ENCODE data around the gene SLC29A2. TPM values are rescaled to one million over a fixed set of nuclear protein-coding genes. Genes with fewer than 3 reads are reported as not detected.

The SLC29A2 gene
- total RNA-seq, 1 donor from 2014 or later, result 4.2 TPM

DNA sequence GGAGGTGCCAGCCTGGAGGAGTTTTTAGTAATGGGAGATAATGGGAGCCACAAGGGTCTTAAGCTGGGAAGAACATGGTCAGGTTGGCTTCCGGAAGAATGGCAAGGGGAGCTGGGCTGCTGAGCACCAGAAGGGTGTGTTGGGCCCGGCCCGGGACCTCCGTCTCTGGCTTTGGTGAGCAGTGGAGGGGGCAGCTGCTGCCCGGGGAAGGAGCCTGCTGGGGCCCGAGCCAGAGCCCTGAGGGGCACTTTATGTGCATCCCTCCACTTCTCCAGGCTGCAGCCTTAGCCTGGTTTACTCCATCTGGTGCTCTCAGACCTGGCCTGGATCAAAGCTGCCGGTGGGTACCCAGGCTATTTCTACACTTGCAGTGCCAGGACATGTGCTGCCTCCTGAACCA lies 40.5 kb upstream of the SLC29A2 start:
- Histone ChIP-seq H3K4me1 (ENCODE audit: control insufficient read depth in 3 of 3, insufficient read depth in 3 of 3, low read length in 3 of 3) (peaks cover 0 to 9% (median 5%) of the 10 kb centered on the region in 3 donors), H3K9me3 (ENCODE audit: control insufficient read depth in 3 of 3, low read length in 3 of 3) (no peaks in the 10 kb centered on the region), H3K4me3 (ENCODE audit: low read length in 3 of 3) (no peak overlapping the region), H3K27me3 (ENCODE audit: control insufficient read depth in 3 of 3, insufficient read depth in 3 of 3, low read length in 3 of 3) (peaks cover 11 to 28% (median 18%) of the 10 kb centered on the region in 3 donors), H3K36me3 (ENCODE audit: control insufficient read depth in 3 of 3, insufficient read depth in 3 of 3, low read length in 3 of 3) (no peaks in the 10 kb centered on the region), H3K9ac (ENCODE audit: low read depth in 1 of 3, low read length in 3 of 3) (no peak overlapping the region), H3K27ac (ENCODE audit: low read depth, low read length) (no peak overlapping the region)

- Histone ChIP-seq H3K9me3 (ENCODE audit: control insufficient read depth in 3 of 3, low read length in 3 of 3) (no peaks in the 10 kb centered on the region), H3K27ac (ENCODE audit: low read depth, low read length) (no peak overlapping the region), H3K36me3 (ENCODE audit: control insufficient read depth in 3 of 3, insufficient read depth in 3 of 3, low read length in 3 of 3) (no peaks in the 10 kb centered on the region), H3K27me3 (ENCODE audit: control insufficient read depth in 3 of 3, insufficient read depth in 3 of 3, low read length in 3 of 3) (peaks cover 11 to 26% (median 18%) of the 10 kb centered on the region in 3 donors), H3K9ac (ENCODE audit: low read depth in 1 of 3, low read length in 3 of 3) (no peak overlapping the region), H3K4me1 (ENCODE audit: control insufficient read depth in 3 of 3, insufficient read depth in 3 of 3, low read length in 3 of 3) (peaks cover 0 to 9% (median 5%) of the 10 kb centered on the region in 3 donors), H3K4me3 (ENCODE audit: low read length in 3 of 3) (no peak overlapping the region)
These were observed 39.8 kb upstream of the SLC29A2 start for GRCh38 chr11:66411323-66411722.

GRCh38 chr11:66410191-66410590 lies 38.6 kb upstream of the SLC29A2 start:
- H3K9me3 ChIP-seq (ENCODE audit: control insufficient read depth in 3 of 3, low read length in 3 of 3), result no peaks in the 10 kb centered on the region
- H3K27me3 ChIP-seq (ENCODE audit: control insufficient read depth in 3 of 3, insufficient read depth in 3 of 3, low read length in 3 of 3), result peaks cover 15 to 33% (median 18%) of the 10 kb centered on the region in 3 donors
- peaks cover 0 to 9% (median 5%) of the 10 kb centered on the region in 3 donors for H3K4me1 ChIP-seq (ENCODE audit: control insufficient read depth in 3 of 3, insufficient read depth in 3 of 3, low read length in 3 of 3)
- H3K9ac ChIP-seq (ENCODE audit: low read depth in 1 of 3, low read length in 3 of 3), result no peak overlapping the region
- H3K27ac ChIP-seq (ENCODE audit: low read depth, low read length), result no peak overlapping the region
- H3K4me3 ChIP-seq (ENCODE audit: low read length in 3 of 3), result no peak overlapping the region
- no peaks in the 10 kb centered on the region for H3K36me3 ChIP-seq (ENCODE audit: control insufficient read depth in 3 of 3, insufficient read depth in 3 of 3, low read length in 3 of 3)

- H3K4me1 ChIP-seq (ENCODE audit: control insufficient read depth in 3 of 3, insufficient read depth in 3 of 3, low read length in 3 of 3), result peaks cover 0 to 9% (median 5%) of the 10 kb centered on the region in 3 donors
- H3K9me3 ChIP-seq (ENCODE audit: control insufficient read depth in 3 of 3, low read length in 3 of 3), result no peaks in the 10 kb centered on the region
- H3K27ac ChIP-seq (ENCODE audit: low read depth, low read length), result no peak overlapping the region
- H3K4me3 ChIP-seq (ENCODE audit: low read length in 3 of 3), result no peak overlapping the region
- H3K9ac ChIP-seq (ENCODE audit: low read depth in 1 of 3, low read length in 3 of 3), result no peak overlapping the region
- H3K36me3 ChIP-seq (ENCODE audit: control insufficient read depth in 3 of 3, insufficient read depth in 3 of 3, low read length in 3 of 3), result no peaks in the 10 kb centered on the region
- peaks cover 12 to 30% (median 16%) of the 10 kb centered on the region in 3 donors for H3K27me3 ChIP-seq (ENCODE audit: control insufficient read depth in 3 of 3, insufficient read depth in 3 of 3, low read length in 3 of 3)
These were observed 37.7 kb upstream of the SLC29A2 start for GRCh38 chr11:66409226-66409625.

- Histone ChIP-seq H3K9me3 (ENCODE audit: control insufficient read depth in 3 of 3, low read length in 3 of 3) (no peaks in the 10 kb centered on the region), H3K9ac (ENCODE audit: low read depth in 1 of 3, low read length in 3 of 3) (no peak overlapping the region), H3K27me3 (ENCODE audit: control insufficient read depth in 3 of 3, insufficient read depth in 3 of 3, low read length in 3 of 3) (peaks cover 8 to 33% (median 15%) of the 10 kb centered on the region in 3 donors), H3K27ac (ENCODE audit: low read depth, low read length) (no peak overlapping the region), H3K36me3 (ENCODE audit: control insufficient read depth in 3 of 3, insufficient read depth in 3 of 3, low read length in 3 of 3) (no peaks in the 10 kb centered on the region), H3K4me1 (ENCODE audit: control insufficient read depth in 3 of 3, insufficient read depth in 3 of 3, low read length in 3 of 3) (peaks cover 0 to 8% (median 5%) of the 10 kb centered on the region in 3 donors), H3K4me3 (ENCODE audit: low read length in 3 of 3) (peak overlapping the region in 1 of 3 donors; percentile 49)
These were observed 37.1 kb upstream of the SLC29A2 start for GRCh38 chr11:66408488-66409214.

DNA sequence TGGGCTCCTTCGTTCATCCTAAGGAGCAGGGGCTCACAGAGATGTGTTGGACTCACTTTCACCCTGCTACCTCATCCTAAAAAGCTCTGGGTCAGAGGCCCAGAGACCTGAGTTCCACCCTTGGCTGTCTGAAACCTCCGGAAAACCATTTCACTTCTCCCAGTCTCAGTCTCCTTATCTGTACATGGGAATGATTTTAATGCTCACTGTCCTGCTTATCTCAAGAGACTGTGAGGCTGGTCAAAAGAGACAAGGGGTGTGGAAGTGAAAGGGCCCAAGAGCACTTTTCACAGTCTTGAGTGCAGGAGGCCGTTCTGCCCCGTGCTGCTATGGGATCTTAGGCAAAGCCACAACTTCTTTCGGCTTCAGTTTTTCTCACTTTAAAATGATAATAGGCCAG lies 36.1 kb upstream of the SLC29A2 start:
- H3K27ac ChIP-seq (ENCODE audit: low read depth, low read length), result no peak overlapping the region
- no peak overlapping the region for H3K9ac ChIP-seq (ENCODE audit: low read depth in 1 of 3, low read length in 3 of 3)
- no peaks in the 10 kb centered on the region for H3K9me3 ChIP-seq (ENCODE audit: control insufficient read depth in 3 of 3, low read length in 3 of 3)
- peaks cover 12 to 36% (median 20%) of the 10 kb centered on the region in 3 donors for H3K27me3 ChIP-seq (ENCODE audit: control insufficient read depth in 3 of 3, insufficient read depth in 3 of 3, low read length in 3 of 3)
- peaks cover 0 to 5% (median 5%) of the 10 kb centered on the region in 3 donors for H3K4me1 ChIP-seq (ENCODE audit: control insufficient read depth in 3 of 3, insufficient read depth in 3 of 3, low read length in 3 of 3)
- H3K36me3 ChIP-seq (ENCODE audit: control insufficient read depth in 3 of 3, insufficient read depth in 3 of 3, low read length in 3 of 3), result no peaks in the 10 kb centered on the region
- no peak overlapping the region for H3K4me3 ChIP-seq (ENCODE audit: low read length in 3 of 3)

- H3K9ac ChIP-seq (ENCODE audit: low read depth in 1 of 3, low read length in 3 of 3), result no peak overlapping the region
- H3K4me1 ChIP-seq (ENCODE audit: control insufficient read depth in 3 of 3, insufficient read depth in 3 of 3, low read length in 3 of 3), result peaks cover 0 to 1% (median 0%) of the 10 kb centered on the region in 3 donors
- no peak overlapping the region for H3K27ac ChIP-seq (ENCODE audit: low read depth, low read length)
- H3K4me3 ChIP-seq (ENCODE audit: low read length in 3 of 3), result no peak overlapping the region
- no peaks in the 10 kb centered on the region for H3K36me3 ChIP-seq (ENCODE audit: control insufficient read depth in 3 of 3, insufficient read depth in 3 of 3, low read length in 3 of 3)
- H3K27me3 ChIP-seq (ENCODE audit: control insufficient read depth in 3 of 3, insufficient read depth in 3 of 3, low read length in 3 of 3), result peaks cover 0 to 3% (median 3%) of the 10 kb centered on the region in 3 donors
- no peaks in the 10 kb centered on the region for H3K9me3 ChIP-seq (ENCODE audit: control insufficient read depth in 3 of 3, low read length in 3 of 3)
These were observed 22.4 kb upstream of the SLC29A2 start for GRCh38 chr11:66393954-66394353.

DNA sequence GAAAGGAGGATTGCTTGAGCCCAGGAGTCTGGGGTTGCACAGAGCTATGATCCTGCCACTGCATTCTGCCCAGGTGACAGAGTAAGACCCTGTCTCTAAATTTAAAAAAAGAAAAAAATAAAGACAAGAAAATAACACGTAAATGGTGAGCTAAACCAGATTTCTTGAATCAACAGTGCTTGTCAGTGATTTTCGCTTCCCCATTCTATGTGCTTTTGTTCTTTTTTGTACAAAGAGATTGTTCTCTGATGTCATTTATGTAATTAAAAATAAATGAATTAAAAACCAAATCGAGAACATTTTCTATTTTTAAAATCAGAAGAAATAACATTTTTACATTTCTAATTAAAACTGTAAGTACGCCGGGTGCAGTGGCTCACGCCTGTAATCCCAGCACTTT lies 19.8 kb upstream of the SLC29A2 start:
- no peak overlapping the region for H3K9ac ChIP-seq (ENCODE audit: low read depth in 1 of 3, low read length in 3 of 3)
- H3K4me3 ChIP-seq (ENCODE audit: low read length in 3 of 3), result no peak overlapping the region
- H3K36me3 ChIP-seq (ENCODE audit: control insufficient read depth in 3 of 3, insufficient read depth in 3 of 3, low read length in 3 of 3), result no peaks in the 10 kb centered on the region
- H3K4me1 ChIP-seq (ENCODE audit: control insufficient read depth in 3 of 3, insufficient read depth in 3 of 3, low read length in 3 of 3), result peaks cover 4 to 8% (median 5%) of the 10 kb centered on the region in 3 donors
- H3K27ac ChIP-seq (ENCODE audit: low read depth, low read length), result no peak overlapping the region
- H3K9me3 ChIP-seq (ENCODE audit: control insufficient read depth in 3 of 3, low read length in 3 of 3), result no peaks in the 10 kb centered on the region
- peaks cover 0 to 3% (median 3%) of the 10 kb centered on the region in 3 donors for H3K27me3 ChIP-seq (ENCODE audit: control insufficient read depth in 3 of 3, insufficient read depth in 3 of 3, low read length in 3 of 3)

GRCh38 chr11:66388780-66389386 lies 17.3 kb upstream of the SLC29A2 start:
- H3K36me3 ChIP-seq (ENCODE audit: control insufficient read depth in 3 of 3, insufficient read depth in 3 of 3, low read length in 3 of 3), result no peaks in the 10 kb centered on the region
- H3K27me3 ChIP-seq (ENCODE audit: control insufficient read depth in 3 of 3, insufficient read depth in 3 of 3, low read length in 3 of 3), result no peaks in the 10 kb centered on the region
- peaks cover 8 to 9% (median 8%) of the 10 kb centered on the region in 3 donors for H3K4me1 ChIP-seq (ENCODE audit: control insufficient read depth in 3 of 3, insufficient read depth in 3 of 3, low read length in 3 of 3)
- no peaks in the 10 kb centered on the region for H3K9me3 ChIP-seq (ENCODE audit: control insufficient read depth in 3 of 3, low read length in 3 of 3)
- no peak overlapping the region for H3K4me3 ChIP-seq (ENCODE audit: low read length in 3 of 3)
- H3K9ac ChIP-seq (ENCODE audit: low read depth in 1 of 3, low read length in 3 of 3), result no peak overlapping the region
- no peak overlapping the region for H3K27ac ChIP-seq (ENCODE audit: low read depth, low read length)
